Stimulated activated naive CD8-positive, alpha-beta T cell treated with anti-CD3 and anti-CD28 coated beads, Interleukin-15, amount 100 ng/mL, for 72 hours (primary cell): Measurements from ENCODE around the gene DNAH9.

Experiments
- ATAC-seq: fragments of 150-1000 bp; cut with Tn5 transposase; 2 replicates; pipeline ENCODE4 v1.10.0; 2021; ENCODE audit warnings: mild to moderate bottlenecking, moderate library complexity
- DNase-seq, 2 donors: peaks; one replicate each; pipeline ENCODE4 v3.0.0; 2021 to 2022
- H3K27ac Mint-ChIP-seq, 2 donors: one replicate each; pipeline ENCODE4 v1.8.0; 2022; ENCODE audit warnings: mild to moderate bottlenecking in 2 of 2, mixed read lengths in 2 of 2, moderate library complexity in 2 of 2
- H3K27me3 Mint-ChIP-seq: one replicate; pipeline ENCODE4 v1.8.0; 2022; ENCODE audit warnings: mixed read lengths
- H3K4me1 Mint-ChIP-seq: one replicate; pipeline ENCODE4 v1.8.0; 2022; ENCODE audit warnings: mild to moderate bottlenecking, mixed read lengths
- H3K4me3 Mint-ChIP-seq, 2 donors: one replicate each; pipeline ENCODE4 v1.8.0; 2022; ENCODE audit warnings: mild to moderate bottlenecking in 2 of 2, mixed read lengths in 2 of 2, moderate library complexity in 1 of 2
- H3K9me3 Mint-ChIP-seq, 2 donors: one replicate each; pipeline ENCODE4 v1.8.0; 2022; ENCODE audit warnings: mixed read lengths in 2 of 2

DNAH9 gene

GRCh38 chr17:11628831-11629230, 30.6 kb downstream of the DNAH9 start:
- no peak overlapping the region for H3K4me3 Mint-ChIP-seq
- H3K27me3 Mint-ChIP-seq = no peaks in the 10 kb centered on the region
- ATAC-seq (no peak), DNase-seq (no peak)
- peaks cover 5 to 7% of the 10 kb centered on the region in 2 donors for H3K9me3 Mint-ChIP-seq
- no peak overlapping the region for H3K27ac Mint-ChIP-seq
- H3K4me1 Mint-ChIP-seq = no peaks in the 10 kb centered on the region

GRCh38 chr17:11636771-11637170, 38.5 kb downstream of the DNAH9 start:
- ATAC-seq (no peak), DNase-seq (no peak)
- Mint-ChIP-seq H3K9me3 (peaks cover 10 to 13% of the 10 kb centered on the region in 2 donors), H3K4me3 (no peak overlapping the region), H3K4me1 (no peaks in the 10 kb centered on the region), H3K27me3 (peaks cover 9% of the 10 kb centered on the region), H3K27ac (no peak overlapping the region)

- Mint-ChIP-seq H3K9me3 (peaks cover 5 to 7% of the 10 kb centered on the region in 2 donors), H3K27ac (no peak overlapping the region), H3K4me1 (no peaks in the 10 kb centered on the region), H3K27me3 (peaks cover 10% of the 10 kb centered on the region), H3K4me3 (no peak overlapping the region)
- ATAC-seq (no peak), DNase-seq (no peak)
Observed at GRCh38 chr17:11637796-11638195, 39.5 kb downstream of the DNAH9 start.

DNA sequence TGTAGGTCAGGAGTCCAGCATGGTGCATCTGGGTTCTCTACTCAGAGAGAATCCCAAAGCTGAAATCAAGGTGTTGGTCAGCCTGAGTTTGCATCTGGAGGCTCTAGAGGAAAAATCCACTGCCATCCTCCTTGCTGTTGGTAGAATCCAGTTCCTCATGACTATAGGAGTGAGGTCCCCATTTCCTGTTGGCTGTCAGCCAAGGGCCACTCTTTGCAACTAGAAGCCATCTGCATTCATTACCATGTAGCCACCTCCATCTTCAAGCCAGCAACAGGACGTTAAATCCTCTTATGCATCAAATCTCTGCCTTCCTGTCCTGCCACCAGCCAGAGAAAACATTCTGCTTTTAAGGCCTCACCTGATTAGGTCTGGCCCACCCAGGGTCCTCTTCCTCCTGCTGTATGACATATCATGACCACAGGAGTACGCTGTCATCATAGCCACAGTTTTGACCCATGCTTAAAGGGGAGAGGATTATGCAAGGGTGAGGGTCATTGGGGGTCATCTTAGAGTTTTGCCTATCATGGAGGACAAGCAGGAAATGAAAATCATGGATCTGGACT, 40.5 kb downstream of the DNAH9 start:
- Mint-ChIP-seq H3K4me3 (no peak overlapping the region), H3K27me3 (peaks cover 10% of the 10 kb centered on the region), H3K27ac (no peak overlapping the region), H3K9me3 (peaks cover 5 to 7% of the 10 kb centered on the region in 2 donors), H3K4me1 (no peaks in the 10 kb centered on the region)
- no peak for ATAC-seq
- no peak for DNase-seq

DNA sequence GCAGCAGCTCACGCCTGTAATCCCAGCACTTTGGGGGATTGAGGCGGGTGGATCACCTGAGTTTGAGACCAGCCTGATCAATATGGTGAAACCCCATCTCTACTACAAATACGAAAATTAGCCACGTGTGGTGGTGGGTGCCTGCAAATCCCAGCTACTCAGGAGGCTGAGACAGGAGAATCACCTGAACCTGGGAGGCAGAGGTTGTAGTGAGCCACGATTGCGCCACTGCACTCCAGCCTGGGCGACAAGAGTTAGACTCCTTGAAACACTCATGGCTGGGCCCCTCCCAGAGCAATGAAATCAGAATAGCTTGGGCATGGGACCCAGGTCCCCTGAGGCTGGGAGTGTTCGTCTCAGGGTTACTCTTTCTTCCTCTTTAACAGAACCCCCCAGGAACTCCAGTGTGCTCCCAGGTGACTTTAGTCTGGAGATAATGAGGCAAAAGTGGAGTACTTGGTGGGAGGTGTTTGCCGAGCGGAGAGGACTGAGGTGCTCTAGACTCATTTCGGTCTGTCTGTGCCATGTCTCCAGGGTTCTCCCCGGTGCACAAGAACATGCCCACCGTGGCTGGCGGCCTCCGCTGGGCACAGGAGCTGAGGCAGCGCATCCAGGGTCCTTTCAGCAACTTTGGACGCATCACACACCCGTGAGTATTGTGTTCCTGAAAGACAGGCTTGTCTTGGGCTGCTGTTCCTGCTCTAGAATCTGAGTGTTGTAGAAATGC, 41.6 kb downstream of the DNAH9 start:
- Mint-ChIP-seq H3K9me3 (peaks cover 5 to 7% of the 10 kb centered on the region in 2 donors), H3K27me3 (peaks cover 10% of the 10 kb centered on the region), H3K4me3 (no peak overlapping the region), H3K27ac (no peak overlapping the region), H3K4me1 (no peaks in the 10 kb centered on the region)
- DNase-seq (no peak), ATAC-seq (no peak)

- H3K27ac Mint-ChIP-seq = no peak overlapping the region
- no peaks in the 10 kb centered on the region for H3K4me1 Mint-ChIP-seq
- DNase-seq (no peak), ATAC-seq (no peak)
- no peak overlapping the region for H3K4me3 Mint-ChIP-seq
- H3K9me3 Mint-ChIP-seq = peaks cover 5 to 7% of the 10 kb centered on the region in 2 donors
- peaks cover 10% of the 10 kb centered on the region for H3K27me3 Mint-ChIP-seq
Observed at GRCh38 chr17:11640463-11640814, 42.2 kb downstream of the DNAH9 start.

DNA sequence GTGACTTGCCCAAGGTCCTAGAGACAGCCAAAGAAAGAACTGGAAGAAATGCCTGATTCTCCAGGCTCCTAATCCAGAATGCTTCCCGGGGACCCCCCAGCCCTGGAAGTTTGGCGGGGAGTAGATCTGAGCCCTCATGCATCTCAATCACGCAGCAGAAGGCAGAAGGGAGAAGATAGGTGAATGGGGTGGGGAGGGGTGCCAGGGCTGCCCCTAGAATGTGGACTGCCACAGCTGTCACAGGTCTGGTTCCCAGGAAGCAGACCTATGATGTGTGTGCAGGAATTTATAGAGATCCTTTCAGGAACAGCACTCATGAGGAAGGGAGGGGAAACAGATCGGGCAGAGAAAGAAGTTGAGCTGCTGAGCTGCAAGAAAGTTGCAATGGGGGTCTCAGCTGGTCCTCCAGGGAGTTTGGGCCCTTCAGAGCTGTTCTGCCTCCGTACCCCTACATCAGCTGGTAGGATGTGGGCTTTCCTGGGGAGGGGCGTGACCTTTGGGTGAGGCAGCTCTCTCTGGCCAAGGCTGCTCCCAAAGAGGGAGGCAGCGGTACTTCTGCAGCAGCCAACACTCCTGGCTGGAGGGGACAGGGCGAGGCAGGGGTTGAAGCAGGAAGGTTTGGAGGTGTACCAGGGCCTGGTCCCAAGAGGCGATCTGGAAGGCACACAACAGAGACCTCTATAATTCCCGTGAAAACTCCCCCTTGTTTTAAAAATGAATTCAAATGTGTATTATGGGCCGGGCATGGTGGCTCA, 43.4 kb downstream of the DNAH9 start:
- peaks cover 5 to 7% of the 10 kb centered on the region in 2 donors for H3K9me3 Mint-ChIP-seq
- no peak for DNase-seq
- no peak overlapping the region for H3K4me3 Mint-ChIP-seq
- H3K27me3 Mint-ChIP-seq = peaks cover 10% of the 10 kb centered on the region
- no peaks in the 10 kb centered on the region for H3K4me1 Mint-ChIP-seq
- no peak overlapping the region for H3K27ac Mint-ChIP-seq
- no peak for ATAC-seq

DNA sequence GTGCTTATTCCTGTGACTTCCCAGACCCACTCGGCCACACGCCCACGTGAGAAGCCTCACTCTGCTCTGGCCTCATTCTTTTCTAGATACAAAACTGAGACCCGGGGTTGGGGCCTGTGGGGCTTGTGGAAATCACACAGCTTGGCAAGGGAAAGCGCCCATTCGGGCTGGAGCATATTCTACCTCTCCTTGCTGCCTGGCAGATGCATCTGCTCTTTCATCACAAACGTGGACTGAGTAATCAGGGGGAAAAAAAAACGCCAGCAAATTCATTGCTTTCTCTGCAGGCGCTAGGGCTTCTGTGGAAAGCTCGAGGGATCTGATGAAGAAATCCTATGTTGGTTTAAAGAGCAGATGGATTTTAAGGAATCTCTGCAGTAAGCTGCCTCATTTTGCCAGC, 44.4 kb downstream of the DNAH9 start:
- ATAC-seq = no peak
- H3K4me1 Mint-ChIP-seq = no peaks in the 10 kb centered on the region
- no peak for DNase-seq
- no peak overlapping the region for H3K27ac Mint-ChIP-seq
- peaks cover 10% of the 10 kb centered on the region for H3K27me3 Mint-ChIP-seq
- peaks cover 5 to 7% of the 10 kb centered on the region in 2 donors for H3K9me3 Mint-ChIP-seq
- H3K4me3 Mint-ChIP-seq = no peak overlapping the region

GRCh38 chr17:11643851-11644250, 45.6 kb downstream of the DNAH9 start:
- H3K4me1 Mint-ChIP-seq = no peaks in the 10 kb centered on the region
- peaks cover 10% of the 10 kb centered on the region for H3K27me3 Mint-ChIP-seq
- peaks cover 3 to 4% of the 10 kb centered on the region in 2 donors for H3K9me3 Mint-ChIP-seq
- ATAC-seq (no peak), DNase-seq (no peak)
- H3K27ac Mint-ChIP-seq = no peak overlapping the region
- no peak overlapping the region for H3K4me3 Mint-ChIP-seq

GRCh38 chr17:11644265-11645212, 46.3 kb downstream of the DNAH9 start:
- Mint-ChIP-seq H3K27ac (no peak overlapping the region), H3K27me3 (peaks cover 10% of the 10 kb centered on the region), H3K4me1 (no peaks in the 10 kb centered on the region), H3K9me3 (no peaks in the 10 kb centered on the region), H3K4me3 (no peak overlapping the region)
- DNase-seq = peak; percentile 29 to 41
- peak; percentile 59 for ATAC-seq

- Mint-ChIP-seq H3K4me1 (no peaks in the 10 kb centered on the region), H3K27ac (no peak overlapping the region), H3K4me3 (no peak overlapping the region), H3K27me3 (peaks cover 10% of the 10 kb centered on the region), H3K9me3 (no peaks in the 10 kb centered on the region)
- DNase-seq (no peak), ATAC-seq (no peak)
Observed at GRCh38 chr17:11645426-11645825, 47.2 kb downstream of the DNAH9 start.

- no peak for DNase-seq
Observed at GRCh38 chr17:11651089-11651488, 52.8 kb downstream of the DNAH9 start.

DNA sequence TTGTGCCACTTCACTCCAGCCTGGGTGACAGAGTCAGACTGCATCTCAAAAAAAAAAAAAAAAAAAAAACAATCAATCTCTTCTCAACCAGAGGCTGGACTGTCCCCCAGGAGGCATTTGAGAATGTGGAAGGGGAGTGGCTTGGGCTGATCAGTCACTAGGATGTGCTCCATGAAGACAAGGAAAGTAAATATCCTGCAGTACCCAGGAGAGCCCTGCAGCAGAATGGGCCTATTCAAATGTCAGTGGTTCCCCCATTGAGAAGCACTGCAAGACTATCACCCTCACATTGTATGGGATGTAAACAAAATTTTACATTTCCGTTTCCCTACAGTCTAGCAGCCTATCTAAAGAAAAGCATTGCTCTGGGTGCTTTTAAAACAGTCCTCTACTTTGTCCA, 70.3 kb downstream of the DNAH9 start:
- peaks cover 12% of the 10 kb centered on the region for H3K27me3 Mint-ChIP-seq
- H3K9me3 Mint-ChIP-seq = peaks cover 0 to 12% of the 10 kb centered on the region in 2 donors
- no peaks in the 10 kb centered on the region for H3K4me1 Mint-ChIP-seq
- ATAC-seq (no peak), DNase-seq (no peak)
- no peak overlapping the region for H3K4me3 Mint-ChIP-seq
- H3K27ac Mint-ChIP-seq = no peak overlapping the region

More at GRCh38 chr17:11651089-11651488, 52.8 kb downstream of the DNAH9 start:
- H3K4me3 Mint-ChIP-seq = no peak overlapping the region
- H3K27ac Mint-ChIP-seq = no peak overlapping the region
- H3K4me1 Mint-ChIP-seq = no peaks in the 10 kb centered on the region
- H3K9me3 Mint-ChIP-seq = peaks cover 0 to 13% of the 10 kb centered on the region in 2 donors
- H3K27me3 Mint-ChIP-seq = no peaks in the 10 kb centered on the region
- ATAC-seq = no peak

- Mint-ChIP-seq H3K4me1 (no peaks in the 10 kb centered on the region), H3K27ac (no peak overlapping the region), H3K27me3 (no peaks in the 10 kb centered on the region), H3K4me3 (no peak overlapping the region), H3K9me3 (peaks cover 0 to 6% of the 10 kb centered on the region in 2 donors)
- DNase-seq = no peak
- no peak for ATAC-seq
Observed at GRCh38 chr17:11671126-11671525, 72.9 kb downstream of the DNAH9 start.

DNA sequence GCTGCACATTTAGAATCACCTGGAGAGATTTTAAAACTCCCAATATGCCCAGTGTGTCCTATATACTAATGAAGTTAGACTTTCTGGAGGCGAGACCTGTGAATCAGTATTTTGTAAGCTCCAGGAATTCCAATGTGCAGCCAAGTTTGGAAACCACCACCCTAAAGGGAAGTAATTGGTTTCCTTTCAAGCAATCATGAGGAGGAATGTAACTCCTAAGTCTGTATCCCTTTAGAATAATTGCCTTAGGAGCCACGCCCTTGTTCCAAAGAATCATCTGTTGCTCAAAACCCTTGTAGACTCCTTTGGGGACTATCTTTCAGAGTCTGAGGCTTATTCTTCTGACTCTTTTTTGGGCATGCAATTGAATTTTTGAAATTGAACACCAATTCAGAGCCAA, 84.4 kb downstream of the DNAH9 start:
- no peak overlapping the region for H3K4me3 Mint-ChIP-seq
- H3K27ac Mint-ChIP-seq = no peak overlapping the region
- no peaks in the 10 kb centered on the region for H3K27me3 Mint-ChIP-seq
- DNase-seq (no peak), ATAC-seq (no peak)
- H3K9me3 Mint-ChIP-seq = peaks cover 6 to 14% of the 10 kb centered on the region in 2 donors
- no peaks in the 10 kb centered on the region for H3K4me1 Mint-ChIP-seq
